ENCODE results near the gene CABCOCO1.

CABCOCO1 gene

GRCh38 chr10:61757001-61757400 lies 94.3 kb downstream of the CABCOCO1 start:
- no peak for DNase-seq (ENCODE audit: low read depth)

- no peak for DNase-seq (ENCODE audit: low read depth)
Measured at GRCh38 chr10:61757525-61758397, 95.0 kb downstream of the CABCOCO1 start.

- DNase-seq (ENCODE audit: low read depth) = no peak
Measured at GRCh38 chr10:61758433-61758832, 95.7 kb downstream of the CABCOCO1 start.

- no peak for DNase-seq (ENCODE audit: low read depth)
Measured at GRCh38 chr10:61759751-61760150, 97.0 kb downstream of the CABCOCO1 start.

GRCh38 chr10:61760943-61761824 lies 98.5 kb downstream of the CABCOCO1 start:
- DNase-seq (ENCODE audit: low read depth) = no peak

- no peak for DNase-seq (ENCODE audit: low read depth)
Measured at GRCh38 chr10:61761825-61762217, 99.1 kb downstream of the CABCOCO1 start.

- no peak for DNase-seq (ENCODE audit: low read depth)
Measured at GRCh38 chr10:61763778-61764177, 101.0 kb downstream of the CABCOCO1 start.

- DNase-seq (ENCODE audit: low read depth) = no peak
Measured at GRCh38 chr10:61764486-61764885, 101.8 kb downstream of the CABCOCO1 start.

- DNase-seq (ENCODE audit: low read depth) = no peak
Measured at GRCh38 chr10:61765176-61766087, 102.7 kb downstream of the CABCOCO1 start.

- no peak for DNase-seq (ENCODE audit: low read depth)
Measured at GRCh38 chr10:61766927-61767326, 104.2 kb downstream of the CABCOCO1 start.

- DNase-seq (ENCODE audit: low read depth) = no peak
Measured at GRCh38 chr10:61774031-61774430, 111.3 kb downstream of the CABCOCO1 start.

GRCh38 chr10:61775111-61775510 lies 112.4 kb downstream of the CABCOCO1 start:
- DNase-seq (ENCODE audit: low read depth) = no peak

- no peak for DNase-seq (ENCODE audit: low read depth)
Measured at GRCh38 chr10:61776615-61777266, 114.0 kb downstream of the CABCOCO1 start.

- no peak for DNase-seq (ENCODE audit: low read depth)
Measured at GRCh38 chr10:61778137-61778536, 115.4 kb downstream of the CABCOCO1 start.

GRCh38 chr10:61779276-61779675 lies 116.5 kb downstream of the CABCOCO1 start:
- no peak for DNase-seq (ENCODE audit: low read depth)

GRCh38 chr10:61779950-61780659 lies 117.4 kb downstream of the CABCOCO1 start:
- no peak for DNase-seq (ENCODE audit: low read depth)

GRCh38 chr10:61780732-61781131 lies 118.0 kb downstream of the CABCOCO1 start:
- no peak for DNase-seq (ENCODE audit: low read depth)

GRCh38 chr10:61781969-61782403 lies 119.3 kb downstream of the CABCOCO1 start:
- DNase-seq (ENCODE audit: low read depth) = no peak

GRCh38 chr10:61784354-61785133 lies 121.8 kb downstream of the CABCOCO1 start:
- no peak for DNase-seq (ENCODE audit: low read depth)
